Vagina (tissue), 2 donors: ENCODE results near the gene OS9.

Experiments
- POLR2A ChIP-seq, 2 donors: fragments of 450-650 bp; IDR thresholded peaks; one replicate each; pipeline ENCODE4 v1.6.1; 2017; ENCODE audit warnings: antibody characterized with exemption in 2 of 2, mild to moderate bottlenecking in 2 of 2, moderate library complexity in 2 of 2
- POLR2AphosphoS5 ChIP-seq, 2 donors: sonication (generic); formaldehyde crosslinking; IDR thresholded peaks; one replicate each; pipeline ENCODE4 v1.9.0; 2017; ENCODE audit warnings: antibody characterized with exemption in 2 of 2, mild to moderate bottlenecking in 2 of 2, low read depth in 1 of 2; ENCODE audit not compliant: insufficient read depth in 1 of 2
- TF ChIP-seq, protein P1 (sequence below), 3 experiments: fragments of 450-650 bp in 2 of 3; fragments of 200-600 bp in 1 of 3; sonication (generic) in 1 of 3; IDR thresholded peaks; one replicate each; pipeline ENCODE4 v1.5.1; 2017 to 2019; ENCODE audit warnings: antibody characterized with exemption in 3 of 3, mild to moderate bottlenecking in 2 of 3, moderate library complexity in 2 of 3

DNA sequence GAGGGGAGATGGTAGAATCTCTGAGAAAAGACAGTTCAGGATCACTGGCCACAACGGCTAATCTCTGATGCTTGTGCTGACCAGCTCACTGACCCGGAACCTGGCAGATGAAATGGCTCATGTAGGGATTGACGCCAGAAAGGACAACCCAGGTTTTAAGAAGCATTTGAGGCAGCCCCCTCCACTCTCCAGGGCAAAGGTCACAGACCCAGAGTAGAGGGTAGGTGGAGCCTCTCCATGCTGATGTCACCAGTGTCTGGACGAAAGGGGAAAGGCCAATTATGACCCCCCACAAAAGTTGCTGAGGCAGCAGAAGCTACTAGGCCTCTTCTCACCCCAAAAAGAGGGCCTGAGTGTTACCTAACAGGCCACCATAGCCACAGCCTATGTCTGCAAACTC lies 76.8 kb downstream of the OS9 start:
- TF ChIP-seq, protein P1, sequence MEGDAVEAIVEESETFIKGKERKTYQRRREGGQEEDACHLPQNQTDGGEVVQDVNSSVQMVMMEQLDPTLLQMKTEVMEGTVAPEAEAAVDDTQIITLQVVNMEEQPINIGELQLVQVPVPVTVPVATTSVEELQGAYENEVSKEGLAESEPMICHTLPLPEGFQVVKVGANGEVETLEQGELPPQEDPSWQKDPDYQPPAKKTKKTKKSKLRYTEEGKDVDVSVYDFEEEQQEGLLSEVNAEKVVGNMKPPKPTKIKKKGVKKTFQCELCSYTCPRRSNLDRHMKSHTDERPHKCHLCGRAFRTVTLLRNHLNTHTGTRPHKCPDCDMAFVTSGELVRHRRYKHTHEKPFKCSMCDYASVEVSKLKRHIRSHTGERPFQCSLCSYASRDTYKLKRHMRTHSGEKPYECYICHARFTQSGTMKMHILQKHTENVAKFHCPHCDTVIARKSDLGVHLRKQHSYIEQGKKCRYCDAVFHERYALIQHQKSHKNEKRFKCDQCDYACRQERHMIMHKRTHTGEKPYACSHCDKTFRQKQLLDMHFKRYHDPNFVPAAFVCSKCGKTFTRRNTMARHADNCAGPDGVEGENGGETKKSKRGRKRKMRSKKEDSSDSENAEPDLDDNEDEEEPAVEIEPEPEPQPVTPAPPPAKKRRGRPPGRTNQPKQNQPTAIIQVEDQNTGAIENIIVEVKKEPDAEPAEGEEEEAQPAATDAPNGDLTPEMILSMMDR (IDR thresholded peaks at IDR 0.05), result no peak
- TF ChIP-seq POLR2A (IDR thresholded peaks at IDR 0.05) (no peak), POLR2AphosphoS5 (IDR thresholded peaks at IDR 0.05; ENCODE audit: insufficient read depth in 1 of 2, low read depth in 1 of 2) (no peak)
